Right lobe of liver (tissue), 4 donors: ENCODE results near the gene KIF12.

ENCODE experiments used
- POLR2A ChIP-seq: fragments of 450-650 bp; IDR thresholded peaks from one replicate; pipeline ENCODE4 v1.6.1; 2017; ENCODE audit warnings: antibody characterized with exemption, mild to moderate bottlenecking
- TF ChIP-seq, protein P1 (sequence below), 4 donors: fragments of 200-600 bp in 3 of 4; fragments of 450-650 bp in 1 of 4; IDR thresholded peaks; one replicate each; pipeline versions ENCODE4 v1.5.1 to v1.8.0; 2016 to 2022; ENCODE audit warnings: antibody characterized with exemption in 4 of 4, mild to moderate bottlenecking in 2 of 4
- donor health status: DM: no; HTN: no; CAD: no.
- donor health status: DM: no; HTN: no; CAD: no.
- donor health status: DM: no; HTN: yes; CAD: no.

DNA sequence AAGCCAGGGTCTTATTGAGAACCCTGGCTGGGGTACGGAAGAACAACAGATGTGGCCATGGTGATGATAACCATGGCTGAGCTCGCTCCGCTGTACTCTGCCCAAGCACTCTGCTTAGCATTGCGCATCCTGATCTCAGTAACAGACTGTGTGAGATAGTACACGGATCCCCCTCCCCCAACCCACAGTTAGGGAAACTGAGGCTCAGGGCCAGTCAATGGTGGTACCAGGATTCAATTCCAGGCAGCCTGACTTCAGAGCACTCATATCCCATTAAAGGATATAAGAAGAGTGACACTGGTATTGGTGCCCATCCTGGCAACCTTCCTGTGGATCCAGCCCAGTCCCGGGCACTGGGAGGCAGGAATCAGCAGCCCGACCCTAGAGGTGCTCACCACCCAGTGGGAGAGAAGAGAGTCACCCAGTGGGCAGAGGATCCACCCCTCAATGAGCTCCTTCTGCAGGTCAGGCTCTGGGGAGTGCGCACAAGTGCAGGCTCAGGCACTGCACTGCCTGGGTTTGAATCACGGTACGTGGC is 26.5 kb upstream of the KIF12 start:
- TF ChIP-seq, protein P1, sequence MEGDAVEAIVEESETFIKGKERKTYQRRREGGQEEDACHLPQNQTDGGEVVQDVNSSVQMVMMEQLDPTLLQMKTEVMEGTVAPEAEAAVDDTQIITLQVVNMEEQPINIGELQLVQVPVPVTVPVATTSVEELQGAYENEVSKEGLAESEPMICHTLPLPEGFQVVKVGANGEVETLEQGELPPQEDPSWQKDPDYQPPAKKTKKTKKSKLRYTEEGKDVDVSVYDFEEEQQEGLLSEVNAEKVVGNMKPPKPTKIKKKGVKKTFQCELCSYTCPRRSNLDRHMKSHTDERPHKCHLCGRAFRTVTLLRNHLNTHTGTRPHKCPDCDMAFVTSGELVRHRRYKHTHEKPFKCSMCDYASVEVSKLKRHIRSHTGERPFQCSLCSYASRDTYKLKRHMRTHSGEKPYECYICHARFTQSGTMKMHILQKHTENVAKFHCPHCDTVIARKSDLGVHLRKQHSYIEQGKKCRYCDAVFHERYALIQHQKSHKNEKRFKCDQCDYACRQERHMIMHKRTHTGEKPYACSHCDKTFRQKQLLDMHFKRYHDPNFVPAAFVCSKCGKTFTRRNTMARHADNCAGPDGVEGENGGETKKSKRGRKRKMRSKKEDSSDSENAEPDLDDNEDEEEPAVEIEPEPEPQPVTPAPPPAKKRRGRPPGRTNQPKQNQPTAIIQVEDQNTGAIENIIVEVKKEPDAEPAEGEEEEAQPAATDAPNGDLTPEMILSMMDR (IDR thresholded peaks at IDR 0.05), result no peak
- no peak for TF ChIP-seq POLR2A
